H1 (cell line): Measurements from ENCODE around the gene ZNF776. TPM values are rescaled to one million over a fixed set of nuclear protein-coding genes. Genes with fewer than 3 reads are reported as not detected.

Experiments used
- CTCF ChIA-PET: fragments of 300-600 bp; sonication (Branson Sonifier 250); formaldehyde crosslinking; loops from one replicate; lab custom pipeline; 2021; ENCODE audit not compliant: partially characterized antibody; lab: Charles Lee
- POLR2A ChIA-PET: fragments of 300-600 bp; sonication (Branson Sonifier 250); formaldehyde crosslinking; loops from one replicate; lab custom pipeline; 2021; ENCODE audit warnings: inconsistent platforms; ENCODE audit not compliant: partially characterized antibody; lab: Charles Lee
- DNase-seq, 2 experiments: peaks; one replicate each; pipeline versions ENCODE4 v3.0.0 to v3.0.0-alpha.2; 2010 to 2022; ENCODE audit warnings: low spot score in 2 of 2, low read depth in 1 of 2, mixed read lengths in 1 of 2
- FAIRE-seq: peaks from 2 replicates; lab custom pipeline; 2011; peaks lifted over from hg19 to GRCh38; lab: Jason Lieb, UNC
- H2AFZ ChIP-seq: 2 replicates; pipeline ENCODE4 v1.8.1; 2012; ENCODE audit warnings: low read length, inconsistent platforms
- H2AK5ac ChIP-seq: 2 replicates; pipeline ENCODE4 v1.6.1; 2013; ENCODE audit warnings: low read depth, low read length
- H2BK120ac ChIP-seq: replicated peaks from 2 replicates; pipeline ENCODE3; 2013; ENCODE audit warnings: low read depth, low read length, inconsistent platforms
- H2BK12ac ChIP-seq: 2 replicates; pipeline ENCODE4 v1.6.1; 2013; ENCODE audit warnings: low read depth, low read length
- H2BK15ac ChIP-seq: 2 replicates; pipeline ENCODE4 v1.6.1; 2013; ENCODE audit warnings: low read length
- H2BK20ac ChIP-seq: 2 replicates; pipeline ENCODE4 v1.6.1; 2013; ENCODE audit warnings: low read length
- H2BK5ac ChIP-seq: 2 replicates; pipeline ENCODE4 v1.6.1; 2013; ENCODE audit warnings: low read depth, low read length
- H3K14ac ChIP-seq: 2 replicates; pipeline ENCODE4 v1.6.1; 2013; ENCODE audit warnings: inconsistent platforms; ENCODE audit not compliant: insufficient read length
- H3K18ac ChIP-seq: 2 replicates; pipeline ENCODE4 v1.6.1; 2013; ENCODE audit warnings: low read length; ENCODE audit errors: extremely low read depth
- H3K23ac ChIP-seq: 2 replicates; pipeline ENCODE4 v1.6.1; 2013; ENCODE audit warnings: inconsistent platforms; ENCODE audit not compliant: insufficient read length
- H3K23me2 ChIP-seq: 2 replicates; pipeline ENCODE4 v1.6.1; 2013; ENCODE audit warnings: low read depth, low read length
- H3K27ac ChIP-seq: 2 replicates; pipeline ENCODE4 v1.6.1; 2011; ENCODE audit warnings: low read depth, low read length, inconsistent platforms
- H3K27me3 ChIP-seq, 4 experiments: replicated peaks in 1 of 4; 1 replicate in 1 of 4; 2 replicates in 3 of 4; pipeline versions ENCODE4 v1.6.1 to v1.8.1; 2011 to 2013; ENCODE audit warnings: low read length in 3 of 4, mild to moderate bottlenecking in 3 of 4, inconsistent platforms in 2 of 4, mixed read lengths in 2 of 4, moderate library complexity in 1 of 4; ENCODE audit not compliant: control insufficient read depth in 3 of 4, insufficient read depth in 3 of 4; ENCODE audit errors: extremely low read depth in 1 of 4
- H3K36me3 ChIP-seq, 4 experiments: 2 replicates each; pipeline versions ENCODE4 v1.6.1 to v1.8.1; 2011 to 2013; ENCODE audit warnings: mild to moderate bottlenecking in 4 of 4, low read length in 3 of 4, moderate library complexity in 2 of 4, control low read depth in 1 of 4, inconsistent platforms in 1 of 4; ENCODE audit not compliant: insufficient read depth in 4 of 4, control insufficient read depth in 2 of 4
- H3K4ac ChIP-seq: replicated peaks from 2 replicates; pipeline ENCODE3; 2013; ENCODE audit warnings: low read length, low read depth, mixed read lengths, inconsistent platforms; ENCODE audit not compliant: insufficient read length
- H3K4me1 ChIP-seq, 4 experiments: replicated peaks in 1 of 4; 1 replicate in 1 of 4; 2 replicates in 3 of 4; pipeline versions ENCODE4 v1.6.1 to v1.8.1; 2011 to 2013; ENCODE audit warnings: low read length in 3 of 4, inconsistent platforms in 2 of 4, mixed read lengths in 1 of 4; ENCODE audit not compliant: insufficient read depth in 4 of 4, control insufficient read depth in 3 of 4
- H3K4me2 ChIP-seq, 2 experiments: 2 replicates each; pipeline versions ENCODE4 v1.6.1 to v1.8.1; 2011 to 2013; ENCODE audit warnings: low read depth in 2 of 2, low read length in 2 of 2, control low read depth in 1 of 2, inconsistent platforms in 1 of 2, mild to moderate bottlenecking in 1 of 2; ENCODE audit not compliant: insufficient read depth in 1 of 2
- H3K4me3 ChIP-seq, 4 experiments: fragments of 200-600, 300-600 bp in 1 of 4; sonication (generic), shearing (Covaris generic), sonication (Bioruptor Twin) in 1 of 4; 2 replicates each; pipeline versions ENCODE4 v1.5.1 to v1.8.1; 2011 to 2016; ENCODE audit warnings: low read length in 4 of 4, low read depth in 3 of 4, control low read depth in 2 of 4, inconsistent platforms in 2 of 4, mild to moderate bottlenecking in 2 of 4, mixed read lengths in 1 of 4, moderate library complexity in 1 of 4; ENCODE audit not compliant: insufficient read depth in 2 of 4; ENCODE audit errors: extremely low read depth in 1 of 4
- H3K56ac ChIP-seq: replicated peaks from 2 replicates; pipeline ENCODE3; 2013; ENCODE audit warnings: low read depth, mild to moderate bottlenecking, mixed read lengths, low read length, inconsistent platforms; ENCODE audit not compliant: insufficient read length
- H3K79me1 ChIP-seq: 2 replicates; pipeline ENCODE4 v1.6.1; 2013; ENCODE audit warnings: low read depth, low read length, control low read depth
- H3K79me2 ChIP-seq, 2 experiments: 2 replicates each; pipeline versions ENCODE4 v1.6.1 to v1.8.1; 2012 to 2013; ENCODE audit warnings: low read length in 2 of 2, mild to moderate bottlenecking in 2 of 2, inconsistent platforms in 1 of 2; ENCODE audit not compliant: insufficient read depth in 2 of 2, control insufficient read depth in 1 of 2
- H3K9ac ChIP-seq, 4 experiments: replicated peaks in 1 of 4; 1 replicate in 1 of 4; 2 replicates in 3 of 4; pipeline versions ENCODE4 v1.6.1 to v1.8.1; 2011 to 2013; ENCODE audit warnings: low read depth in 3 of 4, low read length in 3 of 4, control low read depth in 2 of 4, mild to moderate bottlenecking in 2 of 4, moderate library complexity in 2 of 4, inconsistent platforms in 1 of 4; ENCODE audit errors: extremely low read depth in 1 of 4
- H3K9me3 ChIP-seq, 2 experiments: 2 replicates each; pipeline versions ENCODE4 v1.6.1 to v1.8.1; 2012 to 2013; ENCODE audit warnings: mild to moderate bottlenecking in 2 of 2, moderate library complexity in 2 of 2, control low read depth in 1 of 2, inconsistent platforms in 1 of 2, low read depth in 1 of 2, low read length in 1 of 2, mixed read lengths in 1 of 2; ENCODE audit not compliant: insufficient read depth in 2 of 2
- H4K20me1 ChIP-seq, 2 experiments: replicated peaks in 1 of 2; 2 replicates each; pipeline versions ENCODE3 to v1.8.1; 2011 to 2013; ENCODE audit warnings: inconsistent platforms in 2 of 2, low read length in 2 of 2, mild to moderate bottlenecking in 1 of 2; ENCODE audit not compliant: insufficient read depth in 2 of 2, control insufficient read depth in 1 of 2
- H4K5ac ChIP-seq: 2 replicates; pipeline ENCODE4 v1.6.1; 2013; ENCODE audit warnings: low read length, low read depth, mixed read lengths, inconsistent platforms; ENCODE audit not compliant: insufficient read length
- H4K8ac ChIP-seq: 2 replicates; pipeline ENCODE4 v1.8.0; 2013; ENCODE audit warnings: mild to moderate bottlenecking, moderate library complexity, low read length, inconsistent platforms; ENCODE audit not compliant: insufficient read depth; ENCODE audit errors: extremely low read depth
- H4K91ac ChIP-seq: replicated peaks from 2 replicates; pipeline ENCODE3; 2013; ENCODE audit warnings: low read length, mixed read lengths, inconsistent platforms; ENCODE audit not compliant: insufficient read length
- BACH1 ChIP-seq: IDR thresholded peaks from 2 replicates; pipeline ENCODE4 v1.6.1; 2012; ENCODE audit warnings: low read length, improper control_type of control experiment
- CBX5 ChIP-seq: fragments of 300-800, 300-1000 bp; sonication (generic); IDR thresholded peaks from 2 replicates; pipeline ENCODE4 v1.7.1; 2016; ENCODE audit warnings: antibody characterized with exemption, low read length, low read depth
- CBX8 ChIP-seq: fragments of 300-800, 300-1000 bp; sonication (generic); IDR thresholded peaks from 2 replicates; pipeline ENCODE4 v1.7.1; 2016; ENCODE audit warnings: low read depth, low read length, borderline replicate concordance
- EGR1 ChIP-seq: IDR thresholded peaks from 2 replicates; pipeline ENCODE4 v1.6.1; 2011; ENCODE audit warnings: low read depth, low read length, borderline replicate concordance
- GTF2F1 ChIP-seq: IDR thresholded peaks from 2 replicates; pipeline ENCODE4 v1.6.1; 2012; ENCODE audit warnings: low read depth, low read length, improper control_type of control experiment, borderline replicate concordance
- POLR2A ChIP-seq, 2 experiments: IDR thresholded peaks; 1 replicate in 1 of 2; 2 replicates in 1 of 2; pipeline ENCODE4 v1.6.1; 2011; ENCODE audit warnings: low read depth in 2 of 2, low read length in 2 of 2, mild to moderate bottlenecking in 2 of 2; ENCODE audit errors: control extremely low read depth in 1 of 2
- SIX5 ChIP-seq: IDR thresholded peaks from 2 replicates; pipeline ENCODE4 v1.6.1; 2011; ENCODE audit warnings: mild to moderate bottlenecking, low read depth, low read length
- SP2 ChIP-seq: IDR thresholded peaks from 2 replicates; pipeline ENCODE4 v1.6.1; 2012; ENCODE audit warnings: mild to moderate bottlenecking, low read length, inconsistent platforms
- TAF1 ChIP-seq: IDR thresholded peaks from 2 replicates; pipeline ENCODE4 v1.6.1; 2011; ENCODE audit warnings: mild to moderate bottlenecking, low read depth, low read length
- WGBS, 2 experiments: shearing (Covaris generic) in 1 of 2; methylation state at CpG; one replicate each; pipeline versions ENCODE4 v1.1.6 to v1.1.7; 2013 to 2015; ENCODE audit warnings: low lambda C conversion rate in 2 of 2, mixed read lengths in 2 of 2, inconsistent platforms in 1 of 2, low coverage in 1 of 2, missing lambda C conversion rate in 1 of 2; ENCODE audit not compliant: insufficient replicate concordance in 2 of 2, insufficient coverage in 1 of 2, insufficient read length in 1 of 2; ENCODE audit errors: extremely low coverage in 1 of 2, missing lambda C conversion rate in 1 of 2; 5-methylcytosine and 5-hydroxymethylcytosine counted together
- long read RNA-seq, 2 experiments: library from RNA in 1 of 2; library from capped mRNA in 1 of 2; stranded (forward); transcript quantifications; one replicate each; pipeline ENCODE4 v2.0.0, GENCODE V29; 2021; ENCODE audit warnings: inconsistent platforms in 1 of 2
- polyA minus RNA-seq, 3 experiments: library from RNA; depleted of rRNA, polyadenylated mRNA; stranded (reverse); fragments of >200 nt; gene quantifications; 1 replicate in 2 of 3; 2 replicates in 1 of 3; pipeline ENCODE4 v1.2.3, GENCODE V29; 2011
- polyA plus RNA-seq, 7 experiments: library from polyadenylated mRNA; depleted of rRNA in 3 of 7; stranded (reverse) in 5 of 7; unstranded in 2 of 7; fragments of >200 nt in 5 of 7; fragments of 200-250 nt in 2 of 7; gene quantifications; 1 replicate in 5 of 7; 2 replicates in 1 of 7; 4 replicates in 1 of 7; pipeline versions ENCODE4 v1.2.1 to v1.2.3, GENCODE V29; 2011 to 2013; ENCODE audit warnings: missing spikeins in 2 of 7, mixed read lengths in 2 of 7
- total RNA-seq: library from RNA; stranded (reverse); fragmentation: NEBNext Ultra II Directional; extraction: Animal tissue kit (Norgen Biotek cat#: 25700); gene quantifications from 2 replicates; pipeline ENCODE4 v1.2.1, GENCODE V29; 2021

Gene ZNF776
- total RNA-seq = 17.3 and 20.5 TPM in 2 replicates
- 7.8 and 10.6 TPM in 2 replicates for polyA plus RNA-seq (2011; rRNA removed)
- polyA plus RNA-seq (2011; cell fraction: cytosol; rRNA removed) = 14.3 TPM
- 30.1 TPM for polyA plus RNA-seq (2011; cell fraction: nucleus; rRNA removed)
- polyA plus RNA-seq (2012, experiment 1 of 2) = 9.5 to 13.9 TPM (median 10.6 TPM) in 4 replicates
- polyA plus RNA-seq (2012, experiment 2 of 2) = 1.2 TPM
- polyA plus RNA-seq (2013, experiment 1 of 2) = 9.8 TPM
- polyA plus RNA-seq (2013, experiment 2 of 2) = 9.1 TPM
- polyA minus RNA-seq (2011; rRNA and poly(A)+ RNA removed) = 11.5 and 18.1 TPM in 2 replicates
- polyA minus RNA-seq (2011; cell fraction: cytosol; rRNA and poly(A)+ RNA removed) = 17.5 TPM
- 58.1 TPM for polyA minus RNA-seq (2011; cell fraction: nucleus; rRNA and poly(A)+ RNA removed)
- long read RNA-seq, experiment 1, partial matches to known transcripts = 0 of 10 reads
- long read RNA-seq, experiment 1, other reads (novel, unspliced or antisense) = 9 of 10 reads
- long read RNA-seq, experiment 2 = 0 reads

DNA sequence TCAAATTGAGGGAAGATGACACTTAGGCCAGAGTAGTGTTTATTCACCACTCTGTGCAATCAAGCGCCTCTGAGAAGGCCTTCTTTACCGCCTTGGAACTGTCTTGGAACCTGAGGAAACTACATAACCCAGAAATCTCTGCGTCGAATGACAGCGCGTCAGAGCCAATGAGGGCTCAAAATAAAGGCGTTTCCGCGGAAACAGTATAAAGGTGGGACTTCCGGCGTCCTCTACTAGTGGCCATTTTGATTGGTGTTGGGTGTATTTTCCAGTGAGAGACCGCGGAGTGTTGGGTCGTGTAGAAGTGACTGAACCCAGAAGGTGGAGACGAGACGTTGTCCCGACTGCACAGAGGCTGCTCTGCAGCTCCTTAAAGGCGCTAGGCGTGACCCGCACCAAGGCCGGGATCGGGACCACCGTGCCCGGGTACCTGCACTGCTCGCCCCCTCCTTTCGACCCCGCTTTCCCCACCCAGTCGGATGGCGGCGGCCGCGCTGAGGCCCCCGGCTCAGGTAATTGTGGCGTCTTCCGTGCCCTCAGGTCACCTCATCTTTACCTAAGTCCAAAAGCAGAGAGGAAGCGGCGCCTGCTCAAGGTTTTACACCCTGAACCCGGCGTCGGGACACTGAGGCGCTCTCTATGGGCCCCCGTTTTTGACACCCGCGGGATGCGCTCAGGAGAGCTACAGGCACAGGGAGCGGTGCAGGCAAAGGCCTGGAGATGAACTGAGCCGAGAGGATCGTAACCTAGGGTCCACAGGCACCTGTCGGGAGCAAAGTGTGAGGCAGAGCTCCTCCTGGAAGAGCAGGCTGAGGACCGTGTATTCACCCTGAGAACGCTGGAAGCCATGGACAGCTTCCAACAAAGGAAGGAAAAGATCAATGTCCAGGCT, at the start of gene ZNF776:
ZNF776 (plus strand) TSS at position 236 of the 892 bp plus-strand sequence; CDS start at position 480, 244 bp downstream.
- peak within 1 kb of the TSS; percentile 85 to 99 (median 92) for H3K9ac ChIP-seq
- peaks cover 0 to 10% (median 5%) of the 10 kb centered on the region in 4 experiments; a peak in 5 of 7 replicates for H3K4me1 ChIP-seq
- H3K4me3 ChIP-seq = peak within 1 kb of the TSS; percentile 94 to 99 (median 98)
- DNase-seq (peak; percentile 43 to 77), FAIRE-seq (peak; percentile 100)
- WGBS, 2 experiments = 3% methylated on average over 51 of the region's 51 CpGs; no CpG with 5 or more reads in 1 of the 2 experiments
- no peak within 1 kb of the TSS; the same call in 1 of the 2 replicates for H2BK12ac ChIP-seq
- no peak within 1 kb of the TSS for H2BK120ac ChIP-seq
- peaks cover 7 to 25% (median 14%) of the 10 kb centered on the region in 4 experiments for H3K36me3 ChIP-seq
- H2AFZ ChIP-seq = peak within 1 kb of the TSS; percentile 98
- peak within 1 kb of the TSS; percentile 86 for H2BK5ac ChIP-seq
- H3K27me3 ChIP-seq = no peaks in the 10 kb centered on the region
- ChIA-PET POLR2A (interaction anchor here (0.6 to 2.2 kb wide), 23 partner anchors 9 to 506 kb away, joined by 3 to 23 read pairs (median 3); partner anchors contain the start of genes ZNF134, ZNF154, ZNF552 and ZNF587), CTCF (interaction anchor here (0.6 to 2.4 kb wide), 8 partner anchors 11 to 672 kb away, joined by 3 to 6 read pairs (median 4); partner anchors contain the start of genes ZNF587B and ZNF814)
- H4K5ac ChIP-seq = peak within 1 kb of the TSS; percentile 82
- peak within 1 kb of the TSS; percentile 89 for H3K27ac ChIP-seq
- H3K4ac ChIP-seq = no peak within 1 kb of the TSS
- peaks cover 22% of the 10 kb centered on the region for H3K79me1 ChIP-seq
- H2BK20ac ChIP-seq = no peak within 1 kb of the TSS
- no peak within 1 kb of the TSS for H3K14ac ChIP-seq
- H3K4me2 ChIP-seq = peak within 1 kb of the TSS; percentile 74 to 98
- peak within 1 kb of the TSS; percentile 75 for H3K56ac ChIP-seq
- no peaks in the 10 kb centered on the region for H3K9me3 ChIP-seq
- H4K20me1 ChIP-seq = peaks cover 0 to 13% of the 10 kb centered on the region in 2 experiments
- no peak within 1 kb of the TSS for H3K23ac ChIP-seq
- no peak within 1 kb of the TSS for H2BK15ac ChIP-seq
- H3K23me2 ChIP-seq = peaks cover 6% of the 10 kb centered on the region; the same call in 1 of the 2 replicates
- H4K91ac ChIP-seq = peak within 1 kb of the TSS; percentile 36
- H2AK5ac ChIP-seq = no peak within 1 kb of the TSS
- peak within 1 kb of the TSS; percentile 96; the same call in 1 of the 2 replicates for H4K8ac ChIP-seq
- peak within 1 kb of the TSS; percentile 81; the same call in 1 of the 2 replicates for H3K18ac ChIP-seq
- peaks cover 6 to 36% of the 10 kb centered on the region in 2 experiments for H3K79me2 ChIP-seq
- TF ChIP-seq BACH1 (no peak), EGR1 (no peak), CBX8 (no peak), GTF2F1 (no peak), SIX5 (peak; percentile 91), SP2 (peak; percentile 66; the same call in 1 of the 2 replicates), TAF1 (peak; percentile 79; the same call in 1 of the 2 replicates), CBX5 (no peak), POLR2A (IDR thresholded peaks at IDR 0.05; ENCODE audit: control extremely low read depth in 1 of 2, low read depth in 2 of 2, low read length in 2 of 2) (peak; percentile 52 to 87)
